NCI-H82 treated with DMSO at 0.1 percent for 48 hours (cell line): ENCODE data around the gene ZER1.
"Not testable (repeated sequence)": the region's sequence is repeated elsewhere in the genome, so short reads cannot be mapped to it uniquely, and the experiment has no call there.

ENCODE experiments used
- DNase-seq: peaks from one replicate; lab custom pipeline; 2025; ENCODE audit not compliant: unreplicated experiment; lab: John Stamatoyannopoulos, UW

ZER1 gene

DNA sequence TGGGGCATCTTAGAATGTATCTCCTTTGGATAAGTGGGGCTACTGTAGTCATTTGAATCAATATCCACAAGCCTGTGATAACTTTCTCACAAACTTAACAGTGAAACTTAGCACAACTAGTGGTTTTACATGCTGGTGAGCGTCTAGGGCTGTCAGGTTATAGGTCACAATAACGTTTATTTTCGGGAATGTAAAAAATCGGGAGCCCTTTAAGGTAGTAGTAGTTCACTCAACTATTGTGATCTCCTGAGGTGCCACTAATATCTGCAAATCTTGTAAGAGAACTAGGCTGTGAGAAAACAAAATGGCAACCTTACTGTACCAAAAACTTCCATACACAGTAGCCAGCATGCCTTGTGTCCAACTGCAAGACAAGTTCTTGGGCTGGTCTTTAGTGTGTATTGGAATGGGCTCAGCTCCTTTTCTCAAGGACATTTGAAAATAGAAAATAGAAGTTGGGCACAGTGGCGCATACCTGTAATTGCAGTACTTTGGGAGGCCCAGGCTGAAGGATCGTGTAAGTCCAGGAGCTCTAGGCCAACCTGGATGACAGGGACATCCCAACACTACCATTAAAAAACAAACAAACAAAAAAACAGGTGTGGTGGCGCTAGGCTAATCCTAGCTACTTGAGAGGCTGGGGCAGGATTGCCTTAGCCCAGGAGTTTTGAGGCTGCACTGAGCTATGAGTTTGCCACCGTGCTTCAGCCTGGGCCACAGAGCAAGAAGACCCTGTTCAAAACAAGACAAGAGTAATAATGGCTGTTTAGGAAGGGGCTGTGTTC lies 74.6 kb downstream of the ZER1 start:
- no peak for DNase-seq

GRCh38 chr9:128694344-128694743 lies 77.4 kb downstream of the ZER1 start:
- DNase-seq: no peak

DNA sequence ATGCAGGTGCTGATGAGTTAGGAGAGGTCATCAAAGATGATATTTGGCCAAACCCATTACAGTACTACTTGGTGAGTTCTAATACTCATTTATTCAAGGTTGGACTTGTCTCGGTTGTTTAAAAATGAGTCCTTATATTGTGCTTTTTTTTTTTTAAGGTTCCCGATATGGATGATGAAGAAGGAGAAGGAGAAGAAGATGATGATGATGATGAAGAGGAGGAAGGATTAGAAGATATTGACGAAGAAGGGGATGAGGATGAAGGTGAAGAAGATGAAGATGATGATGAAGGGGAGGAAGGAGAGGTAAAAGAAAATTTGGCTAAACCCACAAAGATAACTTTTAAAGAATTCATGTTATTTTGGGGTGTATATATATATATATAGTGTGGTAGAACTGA lies 78.0 kb downstream of the ZER1 start:
- DNase-seq: not testable (repeated sequence)

DNA sequence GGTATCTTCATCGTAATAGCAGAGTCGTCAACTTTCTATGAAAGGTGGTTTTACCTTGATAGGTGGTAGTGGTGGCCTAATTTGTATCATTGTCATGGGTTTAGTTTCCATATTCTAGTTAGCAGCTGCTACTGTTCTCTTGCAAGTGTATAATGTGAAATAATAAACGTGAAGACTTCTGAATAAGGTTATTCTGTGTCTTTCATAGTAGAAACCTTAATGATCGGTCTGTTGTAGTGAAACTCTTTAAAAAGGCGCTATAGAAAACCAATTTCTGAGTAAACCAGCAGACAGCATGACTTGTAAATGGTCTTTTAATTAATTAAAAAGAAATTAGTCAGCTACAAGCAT lies 81.1 kb downstream of the ZER1 start:
- no peak for DNase-seq

- DNase-seq: no peak
Measured at GRCh38 chr9:128689820-128690683, 81.7 kb downstream of the ZER1 start.

- DNase-seq: no peak
Measured at GRCh38 chr9:128689293-128689774, 82.4 kb downstream of the ZER1 start.

- peak; percentile 62 for DNase-seq
Measured at GRCh38 chr9:128688501-128689292, 83.0 kb downstream of the ZER1 start, which contains the start of gene SET. SET (plus strand) TSS chr9:128689222; CDS start chr9:128689583, 361 bp downstream.

DNA sequence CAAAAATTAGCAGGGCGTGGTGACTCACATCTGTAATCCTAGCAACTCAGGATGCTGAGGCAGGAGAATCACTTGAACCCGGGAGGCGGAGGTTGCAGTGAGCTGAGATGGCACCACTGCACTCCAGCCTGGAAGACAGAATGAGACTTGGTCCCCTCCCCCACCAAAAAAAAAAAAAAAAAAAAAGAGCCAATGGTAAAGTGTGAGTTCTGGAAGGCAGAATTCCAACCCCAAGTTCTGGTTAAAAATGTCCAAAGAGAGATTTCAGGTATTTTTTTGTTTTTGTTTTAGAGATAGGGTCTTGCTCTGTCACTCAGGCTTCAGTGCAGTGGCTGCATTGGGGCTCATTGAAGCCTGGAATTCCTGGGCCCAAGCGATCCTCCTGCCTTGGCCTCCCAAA lies 84.3 kb downstream of the ZER1 start:
- no peak for DNase-seq

GRCh38 chr9:128685636-128686489 lies 85.9 kb downstream of the ZER1 start:
- no peak for DNase-seq

DNA sequence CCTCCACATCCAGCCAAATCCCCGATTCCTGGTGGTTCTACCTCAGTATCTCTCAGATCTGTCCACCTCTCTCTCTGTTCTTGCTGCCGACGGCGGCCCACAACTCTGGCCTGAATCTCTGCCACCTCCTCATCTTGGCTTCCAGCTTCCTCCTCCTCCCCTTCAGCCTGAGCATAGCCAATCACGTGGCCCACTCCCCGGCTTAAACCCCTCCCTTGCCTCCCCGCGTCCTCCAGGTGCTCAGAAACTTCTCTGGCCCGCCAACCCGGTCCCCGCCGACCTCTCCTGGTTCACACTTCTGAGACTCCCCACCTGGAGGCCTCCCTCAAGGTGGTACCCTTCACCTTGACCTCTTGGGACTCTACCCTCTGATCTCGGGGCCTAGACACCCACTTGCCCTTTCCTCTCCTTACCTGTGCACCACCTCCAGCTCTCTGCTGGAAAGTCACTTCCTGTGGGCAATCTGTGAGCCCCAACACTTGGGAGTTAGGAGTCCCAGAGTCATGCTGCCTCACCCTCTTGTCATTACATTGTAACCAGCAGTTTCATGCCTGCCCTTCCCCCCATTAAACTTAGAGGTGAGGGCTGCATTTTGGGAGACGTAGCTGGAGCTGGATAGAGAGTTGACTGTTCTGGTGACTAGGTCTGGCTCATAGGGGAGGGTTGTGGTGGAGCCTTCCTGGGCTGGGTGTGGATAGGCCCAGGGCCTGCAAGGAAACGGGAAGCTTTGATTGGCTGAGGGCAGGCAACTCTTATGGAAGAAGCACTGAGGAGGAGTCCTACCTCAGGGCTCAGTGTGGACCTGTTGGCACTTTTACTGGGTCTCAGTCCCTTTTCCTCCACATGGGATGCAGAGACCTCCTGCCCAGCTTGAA lies 87.2 kb downstream of the ZER1 start:
- DNase-seq: peak; percentile 61

DNA sequence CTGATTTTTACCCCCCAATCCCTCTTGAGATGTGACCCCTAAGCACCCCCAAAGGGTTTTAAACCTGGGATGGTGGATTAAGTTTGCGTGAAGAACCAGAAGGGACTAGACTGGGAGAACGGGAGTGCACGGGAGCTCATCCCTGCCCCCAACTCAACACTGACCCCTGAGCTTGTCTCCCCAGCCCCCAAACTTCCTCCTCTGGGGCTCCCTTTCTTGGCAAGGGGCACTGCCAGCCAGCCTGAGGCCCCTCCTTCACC lies 87.7 kb downstream of the ZER1 start:
- no peak for DNase-seq

GRCh38 chr9:128683340-128684064 lies 88.2 kb downstream of the ZER1 start:
- DNase-seq: peak; percentile 38
